HG03432 (cell line): ENCODE results near the gene BANF1.

Source experiments
- ATAC-seq: cut with Tn5 transposase; IDR thresholded peaks from one replicate; pipeline ENCODE4 v1.9.1; 2021; ENCODE audit warnings: mild to moderate bottlenecking, moderate library complexity; ENCODE audit not compliant: unreplicated experiment

BANF1 gene

DNA sequence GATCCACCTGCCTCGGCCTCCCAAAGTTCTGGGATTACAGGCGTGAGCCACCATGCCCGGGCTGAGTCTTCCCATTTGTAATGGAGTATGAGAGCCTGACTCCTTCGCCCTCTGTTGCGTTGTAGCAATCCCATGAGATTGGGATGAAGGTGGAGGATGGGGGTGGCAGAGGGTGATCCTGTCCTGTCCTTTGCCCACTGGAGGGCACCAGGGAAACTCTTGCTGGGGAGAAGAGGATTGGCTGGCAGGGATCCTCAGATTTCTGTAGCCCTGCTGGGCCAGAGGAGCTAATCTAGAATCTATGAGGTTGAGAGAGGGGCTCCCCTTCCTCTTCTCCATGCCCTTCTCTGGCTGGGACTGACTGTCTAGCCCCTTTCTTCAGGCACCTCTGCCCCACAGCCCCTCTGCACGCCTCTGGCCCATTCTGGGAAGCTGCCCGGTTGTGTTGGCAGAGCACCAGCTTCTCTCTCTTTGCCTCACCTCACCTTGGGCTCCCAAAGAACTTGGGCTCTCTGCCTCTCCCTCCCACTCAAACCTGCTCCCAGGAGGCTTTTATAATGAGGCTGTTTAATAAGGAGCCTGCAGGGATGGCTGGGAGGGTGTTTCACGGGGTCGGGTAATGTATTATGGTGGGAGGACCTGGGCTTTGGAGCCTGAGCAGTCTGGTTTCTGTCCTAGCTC, 33.5 kb downstream of the BANF1 start:
- no peak for ATAC-seq

DNA sequence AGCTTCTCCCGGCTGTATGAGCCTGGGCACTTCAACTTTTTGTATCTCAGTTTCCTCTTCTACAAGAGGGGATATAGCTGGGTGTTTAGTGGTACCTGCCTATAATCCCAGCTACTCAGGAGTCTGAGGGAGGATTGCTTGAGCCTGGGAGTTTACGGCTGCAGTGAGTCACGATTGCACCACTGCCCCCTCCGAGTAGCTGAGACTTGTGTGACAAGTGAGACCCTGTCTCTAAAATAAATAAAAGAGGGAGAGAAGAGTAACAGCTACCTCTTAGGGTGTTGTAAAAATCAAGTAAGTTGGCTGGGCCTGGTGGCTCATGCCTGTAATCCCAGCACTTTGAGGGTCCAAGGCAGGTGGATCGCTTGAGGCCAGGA, 34.0 kb downstream of the BANF1 start:
- ATAC-seq: no peak

DNA sequence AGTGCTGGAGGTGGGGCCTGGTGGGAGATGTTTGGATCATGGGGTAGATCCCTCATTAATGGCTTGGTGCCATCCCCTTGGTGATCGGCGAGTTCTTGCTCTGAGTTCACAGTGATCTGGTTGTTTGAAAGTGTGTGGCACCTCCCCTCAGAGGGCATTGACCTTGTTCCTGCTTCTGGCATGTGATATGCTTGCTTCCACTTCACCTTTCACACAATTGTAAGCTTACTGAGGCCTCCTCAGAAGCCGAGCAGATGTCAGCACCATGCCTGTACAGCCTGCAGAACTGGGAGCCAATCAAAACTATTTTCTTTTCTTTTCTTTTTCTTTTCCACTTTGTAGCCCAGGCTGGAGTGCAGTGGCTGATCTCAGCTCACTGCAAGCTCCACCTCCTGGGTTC, 35.0 kb downstream of the BANF1 start:
- no peak for ATAC-seq

DNA sequence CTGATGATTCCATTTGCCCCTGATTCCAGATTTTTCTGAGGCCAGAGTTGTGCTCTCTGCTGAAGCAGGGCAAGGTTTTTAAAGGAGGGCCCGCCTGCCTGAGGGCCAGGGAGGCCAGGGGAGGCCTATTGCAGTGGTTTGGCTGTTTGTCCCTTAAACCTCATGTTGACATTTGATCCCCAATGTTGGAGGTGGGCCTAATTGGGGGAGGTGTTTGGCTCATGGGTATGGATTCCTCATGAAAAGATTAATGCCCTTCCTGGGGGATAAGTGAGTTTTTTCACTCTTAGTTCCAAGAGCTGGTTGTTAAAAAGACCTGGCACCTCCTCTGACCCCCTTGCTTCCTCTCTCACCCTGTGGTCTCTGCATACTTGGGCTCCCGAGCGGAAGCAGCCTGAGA, 37.5 kb downstream of the BANF1 start:
- no peak for ATAC-seq

DNA sequence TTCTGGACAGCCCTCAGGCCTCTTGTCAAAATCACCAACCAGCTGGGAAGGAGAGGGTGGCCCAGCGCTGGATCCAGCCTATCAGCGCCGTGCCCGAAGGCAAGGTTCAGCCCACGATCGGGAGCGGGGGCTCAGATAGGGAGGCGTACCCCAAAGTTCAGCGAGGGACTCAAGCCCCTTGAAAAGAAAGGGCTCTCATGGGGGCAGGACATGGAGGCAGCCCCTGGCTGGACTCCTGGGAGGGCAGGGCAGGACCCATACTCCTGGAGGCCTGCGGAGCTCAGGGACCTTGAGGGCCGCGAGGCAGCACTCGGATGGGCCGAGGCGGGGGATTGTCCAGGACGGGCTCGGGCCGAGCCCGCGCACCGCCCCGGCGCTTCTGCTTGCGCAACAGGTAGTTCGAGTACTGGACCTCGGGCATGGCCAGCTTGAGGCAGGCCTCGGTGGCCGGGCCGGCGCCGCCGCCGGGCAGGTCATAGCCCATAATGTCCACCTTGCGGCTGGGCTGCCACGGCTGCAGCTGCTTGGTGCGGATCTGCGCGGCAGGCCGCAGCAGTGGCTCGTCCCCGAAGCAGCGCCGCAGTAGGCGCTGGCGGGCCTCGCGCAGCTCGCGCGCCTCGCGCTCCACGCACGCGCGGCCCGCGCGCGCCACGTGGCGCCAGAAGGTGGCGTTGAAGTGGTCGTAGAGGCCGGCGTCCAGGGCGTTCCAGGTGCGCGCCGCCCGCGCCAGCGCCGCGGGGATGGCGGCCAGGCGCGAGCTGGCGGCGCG, 40.1 kb downstream of the BANF1 start:
- no peak for ATAC-seq

DNA sequence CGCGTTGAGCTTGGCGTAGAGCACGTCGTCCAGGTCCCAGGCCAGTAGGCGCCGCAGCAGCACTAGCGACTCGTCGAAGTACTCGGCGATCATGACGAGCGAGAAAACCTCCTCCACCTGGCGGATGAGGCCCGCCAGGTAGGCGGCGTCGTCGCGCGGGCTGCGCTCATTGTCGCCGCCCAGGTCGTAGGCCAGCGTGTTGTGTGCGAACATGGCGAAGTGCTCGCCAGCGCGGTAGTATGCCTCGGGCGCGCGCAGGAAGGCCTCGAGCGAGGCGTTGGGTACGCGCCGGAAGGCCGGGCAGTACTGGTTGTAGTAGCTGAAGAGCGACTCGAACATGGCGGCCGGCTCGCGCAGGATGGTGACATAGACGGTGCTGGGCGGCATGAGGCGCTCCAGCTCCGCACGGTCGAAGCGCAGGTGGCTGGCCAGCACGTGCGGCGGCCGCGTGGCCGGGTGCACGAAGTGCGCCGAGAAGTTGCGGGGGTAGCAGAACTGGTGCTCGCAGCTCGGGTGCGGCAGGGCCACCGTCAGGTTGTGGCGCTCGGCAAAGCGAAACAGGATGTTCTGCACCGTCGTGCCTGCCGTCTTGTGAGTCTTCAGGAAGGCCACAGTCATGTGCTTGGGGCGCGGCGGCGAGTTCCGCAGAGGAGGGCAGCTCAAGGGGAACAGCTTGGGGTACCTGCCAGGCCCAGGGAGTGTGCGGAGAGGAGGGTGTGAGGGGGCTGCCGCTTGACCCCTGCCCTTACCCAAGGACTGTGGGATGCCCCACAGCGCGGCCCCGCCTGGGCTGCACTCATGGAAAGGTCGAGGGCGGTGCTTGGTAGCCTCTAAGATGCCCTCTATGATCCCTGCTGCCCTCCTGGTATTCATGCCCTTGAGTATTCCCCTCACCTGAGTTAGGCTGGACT, 40.9 kb downstream of the BANF1 start:
- ATAC-seq: no peak

DNA sequence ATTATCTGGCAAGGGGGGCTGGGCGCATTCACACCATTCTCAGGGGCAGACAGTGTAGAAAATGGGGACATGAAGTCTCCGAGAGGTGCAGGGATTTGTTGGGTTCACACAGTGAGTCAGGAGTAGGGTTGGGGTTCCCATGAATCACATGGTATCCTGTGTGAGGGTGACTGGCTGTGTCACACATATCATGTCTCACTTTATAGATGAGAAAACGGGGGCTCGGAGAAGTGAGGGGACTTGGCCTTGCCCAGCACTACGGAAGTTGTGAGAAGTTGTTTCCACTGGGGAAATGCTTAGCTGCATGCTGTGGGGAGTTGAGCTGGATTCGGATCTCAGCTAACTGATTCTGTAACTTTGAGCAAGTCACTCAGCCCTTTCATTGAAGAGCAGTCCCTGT, 42.5 kb downstream of the BANF1 start:
- peak; percentile 14 for ATAC-seq

DNA sequence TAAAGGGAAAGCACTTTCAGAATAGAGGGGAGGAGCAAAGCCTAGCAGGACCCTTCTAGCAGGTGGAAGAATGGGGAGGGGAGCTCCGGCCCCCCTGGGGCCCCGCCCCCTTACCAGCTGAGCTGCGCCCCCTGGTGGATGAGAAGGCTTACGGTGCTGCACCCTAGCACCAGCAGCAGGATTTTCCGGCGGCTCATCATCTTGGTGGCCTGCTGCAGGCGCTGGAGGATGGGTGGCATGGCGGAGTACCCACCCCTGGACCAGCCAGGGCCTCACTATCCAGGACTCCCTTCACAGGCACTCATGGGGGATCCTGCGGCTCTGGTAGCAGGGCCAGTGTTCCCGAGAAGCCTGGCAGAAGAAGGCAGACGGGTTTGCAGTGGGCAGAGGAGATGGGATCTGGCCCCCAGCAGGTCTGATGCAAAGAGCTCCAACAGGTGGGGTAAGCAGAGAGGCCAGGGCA, 42.9 kb downstream of the BANF1 start:
- ATAC-seq: peak; percentile 74

DNA sequence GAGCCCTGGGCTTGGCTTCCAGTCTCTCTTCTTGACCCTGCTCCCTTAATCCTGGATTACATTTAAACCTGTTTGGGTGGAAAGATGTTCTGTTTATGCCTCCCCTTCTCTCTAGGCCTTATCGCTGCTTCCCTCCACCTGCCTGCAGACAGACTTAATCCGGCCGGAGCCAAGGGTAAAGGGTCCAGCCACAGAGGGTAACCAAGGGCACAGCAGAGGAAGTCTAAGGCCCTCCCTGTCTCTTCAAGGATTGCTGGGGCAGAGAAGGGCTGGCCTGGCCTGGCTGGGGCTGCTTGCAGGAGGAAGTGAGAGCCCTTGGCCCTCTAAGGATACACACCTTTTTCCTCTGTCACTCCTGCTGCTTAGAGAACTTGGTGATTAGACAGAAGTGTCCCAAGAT, 44.6 kb downstream of the BANF1 start:
- no peak for ATAC-seq

DNA sequence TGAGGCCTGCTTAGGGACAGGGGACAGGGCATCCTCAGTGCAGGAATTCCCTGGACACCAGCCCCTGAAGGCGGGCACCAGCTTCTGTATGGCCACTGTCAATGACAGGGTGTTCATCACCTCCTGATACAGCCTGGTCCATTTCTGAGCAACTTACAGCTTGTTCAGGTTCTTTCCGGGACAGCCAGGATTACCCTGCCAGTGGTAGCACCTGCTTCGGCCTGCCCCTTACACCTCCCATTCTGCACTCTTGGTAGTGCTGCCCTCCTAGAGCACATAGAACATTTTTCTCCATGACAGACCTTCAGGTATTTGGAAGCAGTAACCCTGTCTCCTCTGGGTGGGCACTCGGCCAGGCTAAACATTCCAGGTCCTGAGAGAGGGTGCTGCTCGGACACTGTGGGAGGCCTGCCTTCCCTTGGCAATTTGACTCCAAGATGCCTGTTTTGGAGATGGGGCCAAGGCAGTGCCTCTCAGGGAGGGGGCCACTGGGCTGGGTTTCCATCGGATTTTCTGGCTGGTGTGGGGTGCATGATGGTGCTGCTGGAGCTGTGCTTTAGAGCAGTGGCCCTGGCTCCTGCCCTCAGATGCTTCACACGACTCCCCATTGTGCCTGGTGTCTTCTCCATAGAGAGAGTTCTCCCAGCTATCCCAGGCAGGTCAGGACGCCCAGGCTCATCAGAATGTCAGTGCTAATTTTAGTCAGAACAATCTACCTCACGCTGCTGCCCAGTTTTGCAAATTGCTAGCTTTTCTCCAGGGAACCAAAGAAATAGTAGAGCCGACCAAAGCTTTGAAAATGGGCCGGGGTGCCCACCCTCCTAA, 45.5 kb downstream of the BANF1 start:
- ATAC-seq: no peak

DNA sequence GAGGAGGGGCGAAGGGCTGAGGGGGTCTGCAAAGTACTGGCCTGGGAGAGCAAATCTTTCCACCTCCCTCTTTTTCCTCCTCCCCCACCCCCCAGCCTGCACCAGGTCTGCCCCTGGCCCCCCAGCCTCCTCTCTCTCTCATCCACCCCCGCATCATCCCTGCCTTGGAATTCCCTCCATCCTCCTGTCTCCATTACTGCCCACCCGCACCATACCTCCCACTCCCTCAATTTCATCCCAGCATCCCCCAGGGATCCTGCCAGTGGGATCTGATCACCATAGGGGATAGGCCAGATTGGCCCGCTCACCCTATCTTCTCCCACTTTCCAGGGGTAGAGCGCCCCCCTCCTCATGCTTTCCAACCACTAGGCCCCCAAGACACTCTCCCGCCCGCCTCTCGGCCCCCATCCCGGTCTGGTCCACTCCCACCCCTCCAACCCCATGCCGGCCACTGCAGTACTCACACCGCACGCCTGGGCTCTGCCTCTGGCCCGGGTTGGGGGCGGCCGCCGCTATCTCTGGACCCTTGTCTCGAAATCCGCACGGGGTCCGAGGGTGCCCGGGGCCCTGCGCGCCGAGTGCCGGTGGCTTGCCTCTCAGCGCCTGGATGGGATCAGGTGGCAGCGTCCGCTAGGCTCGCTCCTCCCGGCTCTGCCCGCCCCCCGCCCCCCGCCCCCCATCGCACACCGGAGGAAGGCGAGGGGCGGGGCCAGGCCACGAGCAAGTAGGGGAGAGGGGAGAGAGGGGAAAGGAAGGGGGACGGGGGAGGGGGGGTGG, 46.4 kb downstream of the BANF1 start, which contains the start of gene GAL3ST3:
Gene GAL3ST3 (minus strand): TSS at position 615 of the 777 bp plus-strand sequence. CDS start 3,746 bp downstream, outside the sequence.
- ATAC-seq: no peak

DNA sequence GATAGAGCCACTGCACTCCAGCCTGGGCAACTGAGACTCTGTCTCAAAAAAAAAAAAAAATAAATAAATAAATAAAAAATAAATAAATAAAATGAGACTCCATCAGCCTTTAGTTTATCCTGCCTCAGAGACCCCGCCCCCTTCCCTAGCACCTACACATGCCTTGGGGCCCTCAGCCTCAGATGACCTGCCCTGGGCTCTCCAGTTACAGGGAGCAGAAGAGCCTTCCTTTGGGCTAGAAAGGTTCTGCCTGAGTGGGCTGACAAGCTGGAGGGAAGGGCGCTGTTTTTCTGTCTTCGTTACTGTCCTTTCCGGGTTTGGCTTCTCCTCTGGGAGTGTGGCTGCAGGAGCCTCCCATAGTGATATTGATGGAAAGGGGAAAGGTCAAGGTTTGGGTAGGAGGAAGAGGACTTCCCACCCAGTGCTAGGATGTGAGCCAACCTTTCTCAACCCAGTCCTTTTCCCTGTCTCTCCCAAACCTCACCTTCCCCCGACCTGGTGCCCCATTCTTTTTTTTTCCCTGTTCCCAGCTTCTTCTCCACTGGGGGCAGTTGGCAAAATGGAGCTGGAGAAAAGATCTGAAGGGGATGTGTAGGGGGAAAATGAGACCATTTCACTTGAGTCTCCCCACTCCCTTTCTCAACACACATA, 48.4 kb downstream of the BANF1 start:
- no peak for ATAC-seq

DNA sequence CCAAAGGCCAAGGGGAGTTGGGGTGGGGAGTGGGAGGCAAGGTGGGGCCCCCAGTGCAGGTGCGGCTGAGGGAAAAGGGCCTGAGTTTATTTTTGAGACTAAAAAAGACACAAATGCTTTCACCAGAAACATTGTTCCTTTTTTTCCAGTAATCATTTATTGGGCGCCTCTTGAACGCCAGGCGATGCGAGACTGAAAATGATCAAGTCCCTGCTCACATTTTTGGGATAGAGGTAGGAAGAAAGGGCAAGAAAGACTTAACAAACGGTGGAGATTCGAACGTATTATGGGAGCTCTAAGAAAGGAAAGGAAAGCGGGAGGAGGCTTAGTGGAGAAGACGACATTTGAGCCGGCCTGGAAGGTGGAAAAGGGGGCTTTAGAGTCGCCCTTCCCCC, 49.1 kb downstream of the BANF1 start:
- ATAC-seq: no peak

DNA sequence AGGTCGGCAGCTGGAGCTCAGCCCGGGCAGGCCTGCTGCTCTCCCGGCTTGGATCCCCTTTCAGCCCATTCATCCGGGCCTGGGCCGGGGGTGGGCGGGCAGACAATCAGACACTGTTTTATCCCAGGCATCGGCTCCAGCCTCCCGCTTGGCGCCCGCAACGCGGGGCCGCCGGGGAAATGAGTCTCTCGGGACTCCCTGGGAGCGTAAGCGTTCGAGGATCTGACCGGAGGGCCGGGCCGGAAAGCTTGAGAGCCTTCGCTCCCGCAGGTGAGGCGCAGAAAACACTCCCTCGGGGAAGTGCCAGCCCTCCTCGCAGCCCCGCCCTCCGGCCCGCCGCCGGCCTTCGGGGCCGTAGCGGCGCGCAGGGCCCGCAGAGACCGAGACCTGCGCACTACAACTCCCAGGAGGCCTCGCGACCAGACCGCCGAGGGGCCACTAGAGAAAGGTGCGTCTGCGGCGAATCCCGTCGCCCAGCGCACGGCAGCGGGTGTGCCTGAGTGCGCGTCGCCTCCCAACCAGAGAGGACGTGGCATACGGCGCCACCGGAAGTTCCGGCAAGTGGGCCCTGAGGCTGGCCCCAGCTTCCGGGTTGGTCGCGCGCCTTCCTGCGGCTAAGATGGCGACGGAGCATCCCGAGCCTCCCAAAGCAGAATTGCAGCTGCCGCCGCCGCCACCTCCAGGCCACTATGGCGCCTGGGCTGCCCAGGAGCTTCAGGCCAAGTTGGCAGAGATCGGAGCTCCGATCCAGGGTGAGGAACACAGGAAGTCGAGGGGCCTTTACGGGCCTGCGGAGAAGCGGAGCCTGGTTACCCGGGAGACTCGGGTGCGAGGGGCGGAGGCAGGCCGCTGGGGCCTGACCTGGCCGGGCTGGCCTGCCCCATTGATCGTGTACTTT, 49.7 kb downstream of the BANF1 start, which contains the start of gene SF3B2:
Gene SF3B2 (plus strand): TSS at position 599 of the 898 bp plus-strand sequence. CDS start 21 bp downstream, at position 620.
- ATAC-seq: peak; percentile 94

DNA sequence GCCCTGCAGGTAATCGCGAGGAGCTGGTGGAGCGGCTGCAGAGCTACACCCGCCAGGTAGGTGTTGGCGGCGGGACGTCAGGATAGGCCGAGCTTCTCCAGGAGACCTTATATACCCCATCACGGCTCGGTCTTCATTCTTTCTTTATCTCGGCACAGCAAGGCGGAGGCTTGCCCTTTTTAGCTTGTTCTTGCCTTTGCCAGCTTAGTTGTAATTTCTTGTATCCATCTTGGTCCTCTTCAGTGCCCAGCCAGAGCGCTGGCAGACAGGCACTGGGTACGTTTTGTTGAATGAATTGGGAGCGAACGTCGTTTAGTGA, 50.3 kb downstream of the BANF1 start:
- no peak for ATAC-seq
